ENCODE data around the gene TLE4. TPM values are rescaled to one million over a fixed set of nuclear protein-coding genes. Genes with fewer than 3 reads are reported as not detected.

TLE4 gene
- total and polyA plus RNA-seq, 2 experiments from 2014 or later = 45.8 to 72.9 TPM

- Histone ChIP-seq H3K27me3 (ENCODE audit: insufficient read depth) (no peaks in the 10 kb centered on the region), H3K27ac (ENCODE audit: low read depth) (peak overlapping the region; percentile 16; the same call in 1 of the 2 replicates), H3K9me2 (ENCODE audit: insufficient read depth) (no peaks in the 10 kb centered on the region), H3F3A (replicated peaks; ENCODE audit: low read depth) (no peaks in the 10 kb centered on the region), H3K4me3 (0 out of 2 replicates have a peak overlapping the region, but pooled peaks have one; percentile 9), H2AFZ (no peak overlapping the region), H3K36me3 (ENCODE audit: insufficient read depth) (no peaks in the 10 kb centered on the region), H3K4me2 (peak overlapping the region; percentile 50), H4K20me1 (replicated peaks; ENCODE audit: insufficient read depth) (0 out of 2 replicates have a peak, but pooled peaks cover 3% of the 10 kb centered on the region), H3K79me2 (replicated peaks; ENCODE audit: insufficient read depth) (0 out of 2 replicates have a peak, but pooled peaks cover 3% of the 10 kb centered on the region), H3K4me1 (ENCODE audit: insufficient read depth) (peaks cover 16% of the 10 kb centered on the region)
- Mint-ChIP-seq H3K27me3 (ENCODE audit: insufficient read depth, low read depth, poor library complexity) (peaks cover 2% of the 10 kb centered on the region), H3K36me3 (ENCODE audit: low read depth) (peaks cover 3% of the 10 kb centered on the region; the same call in 1 of the 3 replicates), H3K27ac (peak overlapping the region; percentile 90), H3K9me3 (no peaks in the 10 kb centered on the region), H3K4me1 (peaks cover 19% of the 10 kb centered on the region), H3K4me3 (peak overlapping the region; percentile 37; the same call in 1 of the 3 replicates)
- TF ChIP-seq STAT1 (IDR thresholded peaks at IDR 0.05; ENCODE audit: unreplicated experiment) (no peak), JUNB (IDR thresholded peaks at IDR 0.05; ENCODE audit: unreplicated experiment) (no peak), CREB1 (CRISPR knock-in tag; IDR thresholded peaks at IDR 0.05; ENCODE audit: low read depth) (no peak), REST (IDR thresholded peaks at IDR 0.05; ENCODE audit: unreplicated experiment) (no peak), NANOG (IDR thresholded peaks at IDR 0.05; ENCODE audit: borderline replicate concordance) (no peak), ZNF462 (CRISPR knock-in tag; IDR thresholded peaks at IDR 0.05) (no peak), CTCF (conservative IDR thresholded peaks at IDR 0.05; ENCODE audit: low read depth in 2 of 2) (no peak), ETS1 (IDR thresholded peaks at IDR 0.05) (no peak), EZH2 (IDR thresholded peaks at IDR 0.05; ENCODE audit: low read depth, unreplicated experiment) (no peak), ZNF114 (CRISPR knock-in tag; IDR thresholded peaks at IDR 0.05) (no peak), ZNF331 (CRISPR knock-in tag; IDR thresholded peaks at IDR 0.05; ENCODE audit: low read depth) (no peak), POLR2AphosphoS5 (IDR thresholded peaks at IDR 0.05; ENCODE audit: low read depth) (no peak), EZH2phosphoT487 (IDR thresholded peaks at IDR 0.05; ENCODE audit: unreplicated experiment) (no peak)
- ATAC-seq (peak; percentile 82), DNase-seq (ENCODE audit: low spot score) (peak; percentile 50)
These were observed 79.6 kb downstream of the TLE4 start for GRCh38 chr9:79651251-79651795.

Data from GM23338 (cell line).